Uterus (tissue), 4 donors: Measurements from ENCODE around the gene P2RY4. TPM values are rescaled to one million over a fixed set of nuclear protein-coding genes. Genes with fewer than 3 reads are reported as not detected.
A peak's percentile ranks its signal among the peaks of the same experiment; 100 is the strongest.
"Not testable (repeated sequence)": the region's sequence is repeated elsewhere in the genome, so short reads cannot be mapped to it uniquely, and the experiment has no call there.

Experiments used
- DNase-seq, 2 donors: peaks; one replicate each; pipeline ENCODE4 v3.0.0-alpha.2; 2019 to 2020
- H3K27ac ChIP-seq, 2 donors: fragments of 200-600 bp; sonication (generic); 1 replicate in 1 of 2; 2 replicates in 1 of 2; pipeline ENCODE4 v1.5.1; 2016 to 2018
- H3K27me3 ChIP-seq, 2 donors: fragments of 200-600 bp; sonication (generic); one replicate each; pipeline ENCODE4 v1.5.1; 2018 to 2019; ENCODE audit warnings: control low read depth in 1 of 2
- H3K36me3 ChIP-seq, 2 donors: fragments of 200-600 bp; sonication (generic); one replicate each; pipeline ENCODE4 v1.5.1; 2019; ENCODE audit warnings: control low read depth in 1 of 2
- H3K4me1 ChIP-seq, 2 donors: fragments of 200-600 bp; sonication (generic); one replicate each; pipeline ENCODE4 v1.5.1; 2018 to 2019; ENCODE audit warnings: control low read depth in 1 of 2
- H3K4me3 ChIP-seq, 2 donors: fragments of 200-600 bp; sonication (generic); 1 replicate in 1 of 2; 2 replicates in 1 of 2; pipeline ENCODE4 v1.5.1; 2018 to 2019; ENCODE audit warnings: mild to moderate bottlenecking in 1 of 2
- H3K9me3 ChIP-seq, 2 donors: fragments of 200-600 bp; sonication (generic); one replicate each; pipeline ENCODE4 v1.5.1; 2019; ENCODE audit warnings: control low read depth in 1 of 2
- CTCF ChIP-seq, 4 experiments: fragments of 200-600 bp in 2 of 4; fragments of 450-650 bp in 2 of 4; sonication (generic) in 2 of 4; IDR thresholded peaks; one replicate each; pipeline ENCODE4 v1.5.1; 2016 to 2019; ENCODE audit warnings: antibody characterized with exemption in 4 of 4, mild to moderate bottlenecking in 2 of 4, moderate library complexity in 1 of 4
- POLR2A ChIP-seq, 2 donors: fragments of 450-650 bp; IDR thresholded peaks; one replicate each; pipeline ENCODE4 v1.6.1; 2016; ENCODE audit warnings: antibody characterized with exemption in 2 of 2, mild to moderate bottlenecking in 1 of 2, moderate library complexity in 1 of 2
- intact Hi-C: fragments of 100-400 bp; cut with DNase I; formaldehyde crosslinking; loops from one replicate; pipeline ENCODE4 v1.15.1; 2023; ENCODE audit warnings: low total_unique reads
- total RNA-seq, 4 donors: library from RNA; depleted of rRNA in 3 of 4; stranded (reverse); fragments of >200 nt in 3 of 4; gene quantifications; one replicate each; pipeline versions ENCODE4 v1.1.0 to v1.2.4, GENCODE V29; 2014 to 2023
- donor health status: DM: yes; HTN: yes; CAD: no.

Gene P2RY4
- total RNA-seq, 4 donors from 2014 or later: 0.41 to 0.64 TPM; not detected in 2

DNA sequence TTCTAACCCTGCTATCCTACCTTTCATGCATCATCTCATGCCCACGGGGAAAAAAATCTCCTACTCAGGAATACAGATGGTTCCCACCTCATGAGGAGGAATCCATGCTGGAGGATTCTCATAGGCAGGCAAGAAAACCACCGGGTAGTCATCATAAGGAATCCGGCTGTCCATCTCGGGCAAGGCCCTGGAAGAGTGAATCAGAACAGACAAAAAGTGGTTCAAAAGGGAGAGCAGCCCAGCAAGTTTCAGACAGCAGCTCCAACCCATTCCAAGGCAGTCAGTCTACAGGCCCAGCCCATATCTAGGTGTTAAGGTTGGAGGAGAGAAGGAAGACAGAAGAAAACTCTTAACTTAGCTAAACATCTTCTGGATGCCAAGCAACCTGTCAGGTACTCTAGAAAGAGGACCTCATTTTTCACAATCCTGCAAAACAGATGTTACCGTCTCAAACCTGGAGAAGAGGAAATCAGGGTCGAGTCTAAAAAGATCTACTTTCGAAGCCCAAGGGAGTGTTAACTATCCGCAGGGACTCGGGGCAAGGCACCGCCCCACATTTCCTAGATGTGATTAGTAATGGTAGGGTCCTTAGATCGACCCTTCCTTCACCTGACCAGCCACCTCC lies 29.3 kb upstream of the P2RY4 start:
- H3K4me3 ChIP-seq: peak overlapping the region; percentile 35 to 41
- H3K27ac ChIP-seq: peak overlapping the region; percentile 62 to 67
- H3K27me3 ChIP-seq: no peaks in the 10 kb centered on the region
- no peaks in the 10 kb centered on the region for H3K9me3 ChIP-seq
- no peak for DNase-seq
- H3K4me1 ChIP-seq: no peaks in the 10 kb centered on the region
- intact Hi-C loops: no loop called here
- no peak for TF ChIP-seq POLR2A (IDR thresholded peaks at IDR 0.05)
- no peak for TF ChIP-seq CTCF (IDR thresholded peaks at IDR 0.05)
- no peaks in the 10 kb centered on the region for H3K36me3 ChIP-seq

GRCh38 chrX:70281951-70282350 lies 21.9 kb upstream of the P2RY4 start, which contains the start of gene RAB41:
RAB41 (plus strand) TSS chrX:70282172; CDS start chrX:70282218, 46 bp downstream.
- Histone ChIP-seq H3K9me3 (no peaks in the 10 kb centered on the region), H3K27ac (no peak within 1 kb of the TSS), H3K36me3 (no peaks in the 10 kb centered on the region), H3K4me3 (no peak within 1 kb of the TSS), H3K4me1 (no peaks in the 10 kb centered on the region), H3K27me3 (no peaks in the 10 kb centered on the region)
- intact Hi-C loops: no loop called here
- no peak for TF ChIP-seq POLR2A (IDR thresholded peaks at IDR 0.05)
- TF ChIP-seq CTCF (IDR thresholded peaks at IDR 0.05): no peak
- DNase-seq: no peak

DNA sequence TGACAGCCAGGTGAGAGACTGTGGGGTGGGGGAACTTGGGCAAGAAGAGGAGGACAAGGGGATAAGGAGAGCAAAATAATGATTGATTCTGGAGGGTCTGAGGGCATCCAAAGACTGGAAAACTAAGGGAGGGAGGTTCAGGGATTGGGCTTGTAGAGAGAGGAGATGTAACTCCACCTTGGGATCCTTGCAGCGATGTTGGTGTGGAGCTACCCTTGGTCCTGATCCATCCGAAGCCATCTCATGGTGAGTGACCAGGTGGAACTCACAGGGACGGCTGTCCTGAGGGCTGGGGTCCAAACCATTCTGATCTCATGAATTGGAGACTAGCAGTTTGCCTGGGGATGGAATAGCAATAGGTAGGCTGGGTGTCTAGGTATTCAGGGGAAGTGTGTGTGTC lies 20.6 kb upstream of the P2RY4 start:
- Histone ChIP-seq H3K27ac (no peak overlapping the region), H3K27me3 (no peaks in the 10 kb centered on the region), H3K36me3 (no peaks in the 10 kb centered on the region), H3K4me1 (no peaks in the 10 kb centered on the region), H3K9me3 (no peaks in the 10 kb centered on the region), H3K4me3 (no peak overlapping the region)
- TF ChIP-seq POLR2A (IDR thresholded peaks at IDR 0.05) (no peak), CTCF (IDR thresholded peaks at IDR 0.05) (no peak)
- intact Hi-C loops: no loop called here
- no peak for DNase-seq

DNA sequence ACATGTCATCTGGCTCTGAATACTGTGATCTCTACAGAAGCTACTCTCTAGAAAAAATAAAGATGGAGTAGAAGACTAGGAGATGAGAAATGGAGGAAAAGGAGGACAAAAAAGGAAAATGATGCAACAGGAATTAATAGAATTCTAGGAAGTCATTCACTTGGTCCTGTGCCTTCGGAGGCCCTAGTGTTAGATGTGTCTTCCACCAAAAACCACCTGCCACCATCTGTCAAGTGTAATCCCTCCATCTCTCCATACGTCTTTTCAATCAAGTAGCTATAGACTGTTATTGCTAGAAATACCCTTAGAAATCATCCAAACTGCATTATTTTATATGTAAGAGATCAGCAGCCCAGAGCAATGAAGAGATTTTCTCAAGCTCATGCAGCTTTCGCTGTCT lies 19.1 kb upstream of the P2RY4 start:
- Histone ChIP-seq H3K4me3 (no peak overlapping the region), H3K27me3 (no peaks in the 10 kb centered on the region), H3K4me1 (no peaks in the 10 kb centered on the region), H3K36me3 (no peaks in the 10 kb centered on the region), H3K27ac (no peak overlapping the region), H3K9me3 (no peaks in the 10 kb centered on the region)
- no peak for TF ChIP-seq CTCF (IDR thresholded peaks at IDR 0.05)
- no peak for TF ChIP-seq POLR2A (IDR thresholded peaks at IDR 0.05)
- DNase-seq: no peak
- intact Hi-C loops: no loop called here

DNA sequence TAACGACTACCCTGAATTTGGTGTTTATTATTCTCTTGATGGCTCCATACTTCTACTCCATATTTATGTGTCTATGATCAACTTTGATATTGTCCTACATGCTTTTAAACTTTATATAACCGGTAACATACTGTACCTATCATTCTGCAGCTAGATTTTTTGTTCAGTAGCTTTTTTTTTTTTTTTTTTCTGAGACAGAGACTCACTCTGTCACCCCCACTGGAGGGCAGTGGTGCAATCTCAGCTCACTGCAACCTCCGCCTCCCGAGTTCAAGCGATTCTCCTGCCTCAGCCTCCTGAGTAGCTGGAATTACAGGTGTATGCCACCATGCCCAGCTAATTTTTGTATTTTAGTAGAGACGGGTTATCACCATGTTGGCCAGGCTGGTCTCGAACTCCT lies 14.0 kb upstream of the P2RY4 start:
- H3K36me3 ChIP-seq, H3K4me1 ChIP-seq, intact Hi-C loops, H3K27me3 ChIP-seq, H3K27ac ChIP-seq, H3K9me3 ChIP-seq, DNase-seq, H3K4me3 ChIP-seq: not testable (repeated sequence)

GRCh38 chrX:70268034-70268433 lies 8.0 kb upstream of the P2RY4 start, which contains the start of gene ARR3:
ARR3 (plus strand) TSS chrX:70268334; CDS start chrX:70269386, 1,052 bp downstream.
- H3K36me3 ChIP-seq: no peaks in the 10 kb centered on the region
- intact Hi-C loops: no loop called here
- TF ChIP-seq CTCF (IDR thresholded peaks at IDR 0.05) (no peak), POLR2A (IDR thresholded peaks at IDR 0.05) (no peak)
- DNase-seq: no peak
- H3K9me3 ChIP-seq: no peaks in the 10 kb centered on the region
- H3K27me3 ChIP-seq: no peaks in the 10 kb centered on the region
- H3K4me1 ChIP-seq: no peaks in the 10 kb centered on the region
- H3K27ac ChIP-seq: no peak within 1 kb of the TSS
- no peak within 1 kb of the TSS for H3K4me3 ChIP-seq
